Osteocyte (in vitro differentiated cells): ENCODE data around the gene TAAR2. TPM values are rescaled to one million over a fixed set of nuclear protein-coding genes. Genes with fewer than 3 reads are reported as not detected.

Experiments used
- DNase-seq: peaks from one replicate; pipeline ENCODE4 v3.0.0; 2021; ENCODE audit warnings: mixed read lengths; ENCODE audit not compliant: unreplicated experiment; ENCODE audit errors: extremely low spot score
- H3K27ac Mint-ChIP-seq: one replicate; pipeline ENCODE4 v1.8.0; 2021; ENCODE audit warnings: mild to moderate bottlenecking, mixed read lengths; ENCODE audit not compliant: unreplicated experiment
- H3K27me3 Mint-ChIP-seq: one replicate; pipeline ENCODE4 v1.8.0; 2021; ENCODE audit warnings: mixed read lengths; ENCODE audit not compliant: unreplicated experiment
- H3K36me3 Mint-ChIP-seq: one replicate; pipeline ENCODE4 v1.8.0; 2021; ENCODE audit warnings: mixed read lengths; ENCODE audit not compliant: unreplicated experiment
- H3K4me1 Mint-ChIP-seq: one replicate; pipeline ENCODE4 v1.8.0; 2021; ENCODE audit warnings: mixed read lengths; ENCODE audit not compliant: unreplicated experiment
- H3K4me3 Mint-ChIP-seq: one replicate; pipeline ENCODE4 v1.8.0; 2021; ENCODE audit warnings: mild to moderate bottlenecking, moderate library complexity, mixed read lengths; ENCODE audit not compliant: unreplicated experiment
- H3K9me3 Mint-ChIP-seq: one replicate; pipeline ENCODE4 v1.8.0; 2021; ENCODE audit warnings: mixed read lengths; ENCODE audit not compliant: unreplicated experiment
- total RNA-seq: library from RNA; stranded (reverse); gene quantifications from 2 replicates; pipeline ENCODE4 v1.2.1, GENCODE V29; 2021
- TF ChIP-seq, protein P1 (sequence below): fragments of 200-600 bp; sonication (generic); IDR thresholded peaks from 2 replicates; pipeline ENCODE4 v1.5.0; 2021; ENCODE audit warnings: antibody characterized with exemption, mild to moderate bottlenecking, moderate library complexity

The TAAR2 gene
- total RNA-seq, 1 donor from 2014 or later, result not detected

DNA sequence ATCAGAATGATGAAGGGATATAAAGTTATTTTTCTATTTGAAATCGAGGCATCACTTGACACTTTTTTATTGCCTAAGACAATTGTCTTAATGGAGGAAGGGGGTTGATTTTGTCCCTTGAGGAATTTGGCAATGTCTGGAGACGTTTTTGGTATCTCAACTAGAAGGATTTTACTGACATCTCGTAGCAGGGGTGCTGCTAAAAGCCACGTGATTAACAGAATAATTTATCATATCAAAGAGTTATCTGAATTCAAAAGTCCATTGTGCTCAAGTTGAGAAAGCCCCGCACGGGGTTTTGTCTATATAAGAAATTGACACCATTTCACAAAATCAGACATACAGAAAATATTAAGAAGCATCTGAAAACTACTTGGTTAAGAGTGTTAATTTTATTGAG, 55.5 kb downstream of the TAAR2 start:
- no peaks in the 10 kb centered on the region for H3K4me1 Mint-ChIP-seq
- no peak for DNase-seq
- no peak overlapping the region for H3K27ac Mint-ChIP-seq
- H3K27me3 Mint-ChIP-seq, result peaks cover 62% of the 10 kb centered on the region
- no peak overlapping the region for H3K4me3 Mint-ChIP-seq
- TF ChIP-seq, protein P1, sequence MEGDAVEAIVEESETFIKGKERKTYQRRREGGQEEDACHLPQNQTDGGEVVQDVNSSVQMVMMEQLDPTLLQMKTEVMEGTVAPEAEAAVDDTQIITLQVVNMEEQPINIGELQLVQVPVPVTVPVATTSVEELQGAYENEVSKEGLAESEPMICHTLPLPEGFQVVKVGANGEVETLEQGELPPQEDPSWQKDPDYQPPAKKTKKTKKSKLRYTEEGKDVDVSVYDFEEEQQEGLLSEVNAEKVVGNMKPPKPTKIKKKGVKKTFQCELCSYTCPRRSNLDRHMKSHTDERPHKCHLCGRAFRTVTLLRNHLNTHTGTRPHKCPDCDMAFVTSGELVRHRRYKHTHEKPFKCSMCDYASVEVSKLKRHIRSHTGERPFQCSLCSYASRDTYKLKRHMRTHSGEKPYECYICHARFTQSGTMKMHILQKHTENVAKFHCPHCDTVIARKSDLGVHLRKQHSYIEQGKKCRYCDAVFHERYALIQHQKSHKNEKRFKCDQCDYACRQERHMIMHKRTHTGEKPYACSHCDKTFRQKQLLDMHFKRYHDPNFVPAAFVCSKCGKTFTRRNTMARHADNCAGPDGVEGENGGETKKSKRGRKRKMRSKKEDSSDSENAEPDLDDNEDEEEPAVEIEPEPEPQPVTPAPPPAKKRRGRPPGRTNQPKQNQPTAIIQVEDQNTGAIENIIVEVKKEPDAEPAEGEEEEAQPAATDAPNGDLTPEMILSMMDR, result no peak
- H3K9me3 Mint-ChIP-seq, result no peaks in the 10 kb centered on the region
- H3K36me3 Mint-ChIP-seq, result no peaks in the 10 kb centered on the region

- Mint-ChIP-seq H3K27me3 (peaks cover 66% of the 10 kb centered on the region), H3K27ac (no peak overlapping the region), H3K9me3 (no peaks in the 10 kb centered on the region), H3K4me3 (no peak overlapping the region), H3K36me3 (no peaks in the 10 kb centered on the region), H3K4me1 (no peaks in the 10 kb centered on the region)
- DNase-seq, result no peak
- TF ChIP-seq, protein P1, result no peak
Measured at GRCh38 chr6:132567566-132567965, 56.5 kb downstream of the TAAR2 start.

Other genes starting within 250 kb of the TAAR2 start
- 8.0 and 8.2 TPM in 2 replicates for gene MOXD1, start 222.8 kb downstream of the TAAR2 start, total RNA-seq
- gene STX7, start 111.2 kb downstream of the TAAR2 start, total RNA-seq, result 49.3 and 55.4 TPM in 2 replicates
- not detected in 2 replicates for gene TAAR9, start 86.0 kb downstream of the TAAR2 start, total RNA-seq
- gene TAAR8, start 71.6 kb downstream of the TAAR2 start, total RNA-seq, result not detected in 2 replicates
- gene TAAR6, start 54.0 kb downstream of the TAAR2 start, total RNA-seq, result not detected in 2 replicates
- not detected in 2 replicates for gene TAAR5, start 34.5 kb downstream of the TAAR2 start, total RNA-seq
- not detected in 2 replicates for gene TAAR1, start 34.9 kb upstream of the TAAR2 start, total RNA-seq
- gene VNN1, start 89.8 kb upstream of the TAAR2 start, total RNA-seq, result not detected in 2 replicates
- not detected in 2 replicates for gene VNN2, start 133.6 kb upstream of the TAAR2 start, total RNA-seq
- gene SLC18B1, start 174.4 kb upstream of the TAAR2 start, total RNA-seq, result 3.3 and 4.9 TPM in 2 replicates
- 934 and 950 TPM in 2 replicates for gene RPS12, start 190.3 kb upstream of the TAAR2 start, total RNA-seq